K562 (cell line): ENCODE data around the gene DARS1. TPM values are rescaled to one million over a fixed set of nuclear protein-coding genes. Genes with fewer than 3 reads are reported as not detected.

Source experiments
- ATAC-seq: fragments of 200-7000 bp; cut with Tn5 transposase; 3 replicates; pipeline ENCODE4 v1.9.1; 2020; ENCODE audit warnings: moderate library complexity
- BruUV-seq: library from RNA; stranded (reverse); fragments of 400-500 nt; replicated peaks from 2 replicates; lab custom pipeline; 2021; lab: Mats Ljungman, UMichigan
- CTCF ChIA-PET: fragments of 300-600 bp; formaldehyde crosslinking; extraction: SDS; loops from one replicate; lab custom pipeline; 2021; ENCODE audit warnings: low intra/inter-chr PET ratio; lab: Yijun Ruan, JAX
- POLR2A ChIA-PET: fragments of 300-600, 350-650 bp; sonication (Branson Sonifier 250); formaldehyde crosslinking; extraction: SDS; loops from one replicate; lab custom pipeline; 2021; ENCODE audit warnings: antibody characterized with exemption, inconsistent platforms; lab: Yijun Ruan, JAX
- DNase-seq, 4 experiments: peaks; one replicate each; pipeline versions ENCODE4 v3.0.0 to v3.0.0-alpha.2; 2011 to 2018; ENCODE audit warnings: low spot score in 3 of 4, mixed read lengths in 3 of 4; ENCODE audit errors: extremely low read depth in 1 of 4
- FAIRE-seq: peaks from 2 replicates; lab custom pipeline; 2011; peaks lifted over from hg19 to GRCh38; lab: Jason Lieb, UNC
- H2AFZ ChIP-seq: 2 replicates; pipeline ENCODE4 v1.6.0; 2011; ENCODE audit warnings: low read depth, low read length, control low read depth, inconsistent platforms
- H3K27ac ChIP-seq: fragments of 200-600 bp; 3 replicates; pipeline ENCODE4 v1.8.0; 2011; ENCODE audit warnings: low read depth, mild to moderate bottlenecking, control low read depth, inconsistent platforms, low read length, moderate library complexity, mixed read lengths; ENCODE audit errors: extremely low read depth
- H3K27me3 ChIP-seq, 2 experiments: fragments of 300-600 bp in 1 of 2; 2 replicates in 1 of 2; 3 replicates in 1 of 2; pipeline versions ENCODE4 v1.6.0 to v1.8.0; 2011; ENCODE audit warnings: inconsistent platforms in 2 of 2, low read length in 2 of 2, mild to moderate bottlenecking in 1 of 2, mixed read lengths in 1 of 2, moderate library complexity in 1 of 2; ENCODE audit not compliant: control insufficient read depth in 2 of 2, insufficient read depth in 2 of 2
- H3K36me3 ChIP-seq: fragments of 300-600 bp; 3 replicates; pipeline ENCODE4 v1.8.0; 2011; ENCODE audit warnings: mild to moderate bottlenecking, low read length, inconsistent platforms; ENCODE audit not compliant: control insufficient read depth, insufficient read depth
- H3K4me1 ChIP-seq, 2 experiments: fragments of 200-600 bp in 1 of 2; replicated peaks in 1 of 2; 2 replicates in 1 of 2; 3 replicates in 1 of 2; pipeline versions ENCODE4 v1.5.1 to v1.8.0; 2011; ENCODE audit warnings: inconsistent platforms in 2 of 2, low read length in 2 of 2, mild to moderate bottlenecking in 1 of 2, mixed read lengths in 1 of 2, moderate library complexity in 1 of 2; ENCODE audit not compliant: control insufficient read depth in 2 of 2, insufficient read depth in 2 of 2
- H3K4me2 ChIP-seq: 2 replicates; pipeline ENCODE4 v1.6.1; 2011; ENCODE audit warnings: low read length, control low read depth, inconsistent platforms, mixed read lengths; ENCODE audit not compliant: insufficient read depth
- H3K4me3 ChIP-seq: fragments of 200-600 bp; sonication (generic), shearing (Covaris generic); 2 replicates; pipeline ENCODE4 v1.5.1; 2016; ENCODE audit warnings: control low read depth, inconsistent platforms
- H3K79me2 ChIP-seq: fragments of 200-600 bp; 3 replicates; pipeline ENCODE4 v1.8.0; 2011; ENCODE audit warnings: low read length, inconsistent platforms; ENCODE audit not compliant: control insufficient read depth, insufficient read depth
- H3K9ac ChIP-seq, 2 experiments: 2 replicates each; pipeline versions ENCODE4 v1.6.0 to v1.6.1; 2011; ENCODE audit warnings: low read depth in 2 of 2, low read length in 2 of 2, control low read depth in 1 of 2, inconsistent platforms in 1 of 2, mild to moderate bottlenecking in 1 of 2, mixed read lengths in 1 of 2; ENCODE audit not compliant: insufficient read depth in 1 of 2
- H3K9me1 ChIP-seq: one replicate; pipeline ENCODE4 v1.6.0; 2011; ENCODE audit warnings: inconsistent platforms, mild to moderate bottlenecking, low read length, moderate library complexity; ENCODE audit not compliant: control insufficient read depth, insufficient read depth
- H3K9me3 ChIP-seq: replicated peaks from 2 replicates; pipeline ENCODE4 v1.5.1; 2011; ENCODE audit warnings: low read depth, low read length, inconsistent platforms; ENCODE audit not compliant: control insufficient read depth, insufficient read depth
- H4K20me1 ChIP-seq: replicated peaks from 2 replicates; pipeline ENCODE4 v1.6.1; 2011; ENCODE audit warnings: low read length, inconsistent platforms, mixed read lengths; ENCODE audit not compliant: control insufficient read depth, insufficient read depth
- EWSR1 ChIP-seq: fragments of 450-650 bp; IDR thresholded peaks from 2 replicates; pipeline ENCODE4 v1.6.1; 2018; ENCODE audit warnings: borderline replicate concordance, mild to moderate bottlenecking, low read depth, moderate library complexity; ENCODE audit not compliant: partially characterized antibody
- NBN ChIP-seq: fragments of 450-650 bp; IDR thresholded peaks from 2 replicates; pipeline ENCODE4 v1.6.1; 2016; ENCODE audit warnings: low read depth, mild to moderate bottlenecking
- SP1 ChIP-seq: sonication (generic); formaldehyde crosslinking; IDR thresholded peaks from 2 replicates; pipeline ENCODE4 v1.8.1; 2022; ENCODE audit warnings: mild to moderate bottlenecking, missing genetic modification reagents
- TCF7 ChIP-seq: sonication (generic); IDR thresholded peaks from 2 replicates; pipeline ENCODE4 v1.6.1; 2016; ENCODE audit warnings: antibody characterized with exemption, borderline replicate concordance
- TEAD4 ChIP-seq, 2 experiments: sonication (generic) in 1 of 2; formaldehyde crosslinking in 1 of 2; IDR thresholded peaks; 2 replicates each; pipeline versions ENCODE4 v1.6.1 to v1.8.0; 2012 to 2022; ENCODE audit warnings: borderline replicate concordance in 1 of 2, inconsistent platforms in 1 of 2, low read length in 1 of 2, mild to moderate bottlenecking in 1 of 2, missing genetic modification reagents in 1 of 2
- TSHZ1 ChIP-seq: fragments of 250-450 bp; sonication (Bioruptor Pico); IDR thresholded peaks from 2 replicates; pipeline ENCODE4 v1.4.0; 2020; ENCODE audit warnings: mild to moderate bottlenecking, moderate library complexity
- ZC3H4 ChIP-seq: sonication (generic); formaldehyde crosslinking; IDR thresholded peaks from 2 replicates; pipeline ENCODE4 v1.9.0; 2021; ENCODE audit warnings: missing genetic modification reagents, borderline replicate concordance
- ZNF444 ChIP-seq: fragments of 250-450 bp; sonication (Bioruptor Pico); IDR thresholded peaks from 2 replicates; pipeline ENCODE4 v1.4.0; 2020; ENCODE audit warnings: mild to moderate bottlenecking, moderate library complexity
- ZNF511 ChIP-seq: sonication (generic); formaldehyde crosslinking; IDR thresholded peaks from 2 replicates; pipeline ENCODE4 v1.8.0; 2022; ENCODE audit warnings: mild to moderate bottlenecking, missing genetic modification reagents
- ZNF696 ChIP-seq: fragments of 250-450 bp; sonication (Bioruptor Pico); conservative IDR thresholded peaks from 2 replicates; pipeline ENCODE4 v1.4.0; 2020; ENCODE audit warnings: mild to moderate bottlenecking, moderate library complexity
- ZNF75A ChIP-seq: fragments of 450-650 bp; formaldehyde crosslinking; IDR thresholded peaks from 2 replicates; pipeline ENCODE4 v1.4.0; 2020; ENCODE audit warnings: mild to moderate bottlenecking
- WGBS: fragments of 100-300 bp; shearing (Covaris generic); methylation state at CpG from one replicate; pipeline ENCODE4 v1.1.6; 2016; ENCODE audit warnings: low coverage, mixed read lengths; ENCODE audit not compliant: insufficient coverage; ENCODE audit errors: missing lambda C conversion rate; 5-methylcytosine and 5-hydroxymethylcytosine counted together
- in situ Hi-C: fragments of 300-500 bp; cut with MboI; formaldehyde crosslinking; loops from 4 replicates; pipeline ENCODE4 v1.15.0; 2018; ENCODE audit warnings: inconsistent platforms, mixed read lengths
- intact Hi-C: fragments of 100-400 bp; cut with micrococcal nuclease; formaldehyde crosslinking; loops from 2 replicates; pipeline ENCODE4 v1.14.2; 2022
- polyA plus RNA-seq, 8 experiments: library from polyadenylated mRNA; depleted of rRNA in 4 of 8; stranded (reverse) in 5 of 8; unstranded in 3 of 8; fragments of >200 nt; fragmentation: Nextera tagmentation in 2 of 8; fragmentation: Illumina TruSeq in 1 of 8; extraction: Ambion mirVana in 2 of 8; extraction: Trizol in 1 of 8; gene quantifications; 2 replicates each; pipeline versions ENCODE4 v1.2.1 to v1.2.3, GENCODE V29; 2011 to 2014; ENCODE audit warnings: inconsistent platforms in 1 of 8, missing spikeins in 1 of 8
- total RNA-seq, 7 experiments: library from RNA; depleted of rRNA in 6 of 7; stranded (reverse); fragments of >200 nt in 6 of 7; fragmentation: Illumina TruSeq in 2 of 7; extraction: Trizol in 2 of 7; gene quantifications; 2 replicates each; pipeline versions ENCODE4 v1.2.1 to v1.2.3, GENCODE V29; 2011 to 2021; ENCODE audit warnings: low replicate concordance in 1 of 7
- TF ChIP-seq, protein P1 (sequence below): fragments of 250-450 bp; sonication (Bioruptor Pico); IDR thresholded peaks from 2 replicates; pipeline ENCODE4 v1.9.0; 2021; ENCODE audit warnings: mild to moderate bottlenecking, inconsistent platforms
- TF ChIP-seq, protein P2 (sequence below), 2 experiments: fragments of 200-800 bp in 1 of 2; sonication (Bioruptor generic) in 1 of 2; sonication (generic) in 1 of 2; formaldehyde crosslinking in 1 of 2; IDR thresholded peaks in 1 of 2; conservative IDR thresholded peaks in 1 of 2; 2 replicates each; pipeline versions ENCODE4 v1.5.0 to v1.6.1; 2016 to 2020; ENCODE audit warnings: missing compliant biosample characterization in 1 of 2, missing genetic modification characterization in 1 of 2, missing genetic modification reagents in 1 of 2

Gene DARS1
- total and polyA plus RNA-seq, 9 of the 15 experiments (the other 6 are each of a cell fraction or from before 2014, with no cell fraction given) = 91.5 to 239 (median 98.0) TPM

DNA sequence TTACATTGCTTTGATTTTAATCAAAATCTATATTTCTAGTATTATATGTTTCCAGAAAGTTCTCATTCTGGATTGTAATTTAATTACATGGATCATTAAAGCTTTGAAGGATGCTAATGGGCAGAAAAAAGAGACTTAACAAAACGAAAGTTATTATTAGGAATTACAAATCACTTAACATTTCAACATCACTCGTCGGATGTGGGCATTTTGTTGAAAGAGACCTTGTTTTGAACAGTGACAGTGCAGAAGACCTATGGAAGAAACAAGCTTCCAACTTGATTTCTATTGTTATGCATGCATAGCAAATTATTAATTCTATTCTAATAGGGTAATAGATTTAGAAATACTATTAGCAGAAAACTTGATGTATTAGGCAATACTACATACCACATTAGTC, 31.4 kb upstream of the DARS1 start (continued):
- TF ChIP-seq ZNF444 (CRISPR knock-in tag) (no peak), EWSR1 (no peak), NBN (no peak), ZNF75A (no peak)

- WGBS = 0% methylated on average over 2 of the region's 2 CpGs
- Histone ChIP-seq H2AFZ (no peak overlapping the region), H3K4me2 (no peak overlapping the region), H3K4me3 (no peak overlapping the region), H3K79me2 (no peaks in the 10 kb centered on the region), H3K27me3 (peaks cover 12 to 15% of the 10 kb centered on the region in 2 experiments), H3K36me3 (no peaks in the 10 kb centered on the region), H3K9me1 (no peaks in the 10 kb centered on the region), H3K4me1 (no peaks in the 10 kb centered on the region), H4K20me1 (no peaks in the 10 kb centered on the region), H3K27ac (no peak overlapping the region), H3K9ac (no peak overlapping the region), H3K9me3 (no peaks in the 10 kb centered on the region)
- ChIA-PET POLR2A (interaction anchor here (1.3 kb wide), 1 partner anchor 17 kb away, joined by 3 read pairs; no protein-coding TSS in a partner anchor), CTCF (no interaction called here)
- in situ Hi-C loops = no loop called here
- FAIRE-seq = no peak
- ATAC-seq = no peak
- intact Hi-C loops = no loop called here
- DNase-seq = no peak
- no TSS peak for BruUV-seq
- TF ChIP-seq ZNF696 (no peak), TEAD4 (IDR thresholded peaks at IDR 0.05; ENCODE audit: low read length) (no peak), TEAD4 (CRISPR knock-in tag; IDR thresholded peaks at IDR 0.05; ENCODE audit: borderline replicate concordance) (no peak), SP1 (no peak), ZNF511 (CRISPR knock-in tag) (no peak), ZC3H4 (CRISPR knock-in tag) (no peak), TSHZ1 (CRISPR knock-in tag) (no peak), TCF7 (no peak)
- TF ChIP-seq, protein P1, sequence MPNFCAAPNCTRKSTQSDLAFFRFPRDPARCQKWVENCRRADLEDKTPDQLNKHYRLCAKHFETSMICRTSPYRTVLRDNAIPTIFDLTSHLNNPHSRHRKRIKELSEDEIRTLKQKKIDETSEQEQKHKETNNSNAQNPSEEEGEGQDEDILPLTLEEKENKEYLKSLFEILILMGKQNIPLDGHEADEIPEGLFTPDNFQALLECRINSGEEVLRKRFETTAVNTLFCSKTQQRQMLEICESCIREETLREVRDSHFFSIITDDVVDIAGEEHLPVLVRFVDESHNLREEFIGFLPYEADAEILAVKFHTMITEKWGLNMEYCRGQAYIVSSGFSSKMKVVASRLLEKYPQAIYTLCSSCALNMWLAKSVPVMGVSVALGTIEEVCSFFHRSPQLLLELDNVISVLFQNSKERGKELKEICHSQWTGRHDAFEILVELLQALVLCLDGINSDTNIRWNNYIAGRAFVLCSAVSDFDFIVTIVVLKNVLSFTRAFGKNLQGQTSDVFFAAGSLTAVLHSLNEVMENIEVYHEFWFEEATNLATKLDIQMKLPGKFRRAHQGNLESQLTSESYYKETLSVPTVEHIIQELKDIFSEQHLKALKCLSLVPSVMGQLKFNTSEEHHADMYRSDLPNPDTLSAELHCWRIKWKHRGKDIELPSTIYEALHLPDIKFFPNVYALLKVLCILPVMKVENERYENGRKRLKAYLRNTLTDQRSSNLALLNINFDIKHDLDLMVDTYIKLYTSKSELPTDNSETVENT (CRISPR knock-in tag) = no peak
- TF ChIP-seq, protein P2, sequence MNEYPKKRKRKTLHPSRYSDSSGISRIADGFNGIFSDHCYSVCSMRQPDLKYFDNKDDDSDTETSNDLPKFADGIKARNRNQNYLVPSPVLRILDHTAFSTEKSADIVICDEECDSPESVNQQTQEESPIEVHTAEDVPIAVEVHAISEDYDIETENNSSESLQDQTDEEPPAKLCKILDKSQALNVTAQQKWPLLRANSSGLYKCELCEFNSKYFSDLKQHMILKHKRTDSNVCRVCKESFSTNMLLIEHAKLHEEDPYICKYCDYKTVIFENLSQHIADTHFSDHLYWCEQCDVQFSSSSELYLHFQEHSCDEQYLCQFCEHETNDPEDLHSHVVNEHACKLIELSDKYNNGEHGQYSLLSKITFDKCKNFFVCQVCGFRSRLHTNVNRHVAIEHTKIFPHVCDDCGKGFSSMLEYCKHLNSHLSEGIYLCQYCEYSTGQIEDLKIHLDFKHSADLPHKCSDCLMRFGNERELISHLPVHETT (CRISPR knock-in tag; conservative IDR thresholded peaks at IDR 0.05 in 1 of 2, IDR thresholded peaks at IDR 0.05 in 1 of 2) = no peak
Observed at GRCh38 chr2:136016427-136016826, 31.0 kb upstream of the DARS1 start.
